ENCODE data around the gene ERG. TPM values are rescaled to one million over a fixed set of nuclear protein-coding genes. Genes with fewer than 3 reads are reported as not detected.

ERG gene, protein sequence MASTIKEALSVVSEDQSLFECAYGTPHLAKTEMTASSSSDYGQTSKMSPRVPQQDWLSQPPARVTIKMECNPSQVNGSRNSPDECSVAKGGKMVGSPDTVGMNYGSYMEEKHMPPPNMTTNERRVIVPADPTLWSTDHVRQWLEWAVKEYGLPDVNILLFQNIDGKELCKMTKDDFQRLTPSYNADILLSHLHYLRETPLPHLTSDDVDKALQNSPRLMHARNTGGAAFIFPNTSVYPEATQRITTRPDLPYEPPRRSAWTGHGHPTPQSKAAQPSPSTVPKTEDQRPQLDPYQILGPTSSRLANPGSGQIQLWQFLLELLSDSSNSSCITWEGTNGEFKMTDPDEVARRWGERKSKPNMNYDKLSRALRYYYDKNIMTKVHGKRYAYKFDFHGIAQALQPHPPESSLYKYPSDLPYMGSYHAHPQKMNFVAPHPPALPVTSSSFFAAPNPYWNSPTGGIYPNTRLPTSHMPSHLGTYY
- total RNA-seq: not detected

DNA sequence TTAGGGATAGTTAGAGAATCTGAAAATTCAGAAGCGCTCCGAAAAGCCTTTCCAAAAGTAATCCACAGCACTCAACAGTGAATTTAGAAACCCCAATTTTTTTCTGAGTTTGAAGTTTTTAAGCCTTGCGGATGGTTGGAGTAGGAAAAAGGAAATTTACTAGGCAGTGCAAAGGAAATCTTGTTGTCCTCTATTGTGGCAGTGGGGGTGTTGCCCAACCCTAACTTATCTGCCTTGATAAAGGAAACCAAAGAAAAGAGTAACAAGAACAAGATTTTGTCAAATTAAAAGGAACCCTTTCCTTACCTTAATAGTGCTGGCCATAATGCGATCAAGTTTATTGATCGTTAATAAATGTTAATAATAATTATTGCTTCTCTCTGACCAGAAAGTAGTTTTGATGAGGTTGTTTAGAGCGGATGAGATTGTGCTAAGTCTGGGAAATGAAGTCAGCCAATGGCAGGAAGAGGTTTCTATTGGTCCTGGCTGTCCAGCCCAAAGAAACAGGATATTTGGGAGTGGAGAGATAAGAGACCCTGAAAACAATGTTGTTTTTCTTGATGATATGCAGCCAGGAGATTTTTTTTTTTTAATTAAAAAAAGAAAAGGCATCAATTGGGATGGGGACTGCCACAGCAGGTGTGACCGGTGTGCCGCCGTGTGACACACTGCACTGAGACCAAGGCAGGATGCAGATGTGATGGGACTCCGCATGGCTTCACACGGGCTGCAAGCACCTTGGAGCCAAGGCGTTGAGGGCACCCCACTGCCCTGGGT, at the start of gene ERG:
Gene ERG (minus strand): TSS at position 421 of the 777 bp plus-strand sequence. CDS start 97 bp downstream, at position 324.
- H3K27me3 Mint-ChIP-seq: peaks cover 50% of the 10 kb centered on the region
- POLR2A ChIA-PET: no interaction called here
- CTCF ChIA-PET: no interaction called here
- H3K4me1 Mint-ChIP-seq (ENCODE audit: low read depth): no peaks in the 10 kb centered on the region
- no peak within 1 kb of the TSS for H3K4me3 Mint-ChIP-seq
- no peak within 1 kb of the TSS for H3K27ac Mint-ChIP-seq
- H3K36me3 Mint-ChIP-seq: no peaks in the 10 kb centered on the region
- intact Hi-C loops (cut with micrococcal nuclease): no loop called here
- DNase-seq: no peak
- H3K9me3 Mint-ChIP-seq: no peaks in the 10 kb centered on the region

DNA sequence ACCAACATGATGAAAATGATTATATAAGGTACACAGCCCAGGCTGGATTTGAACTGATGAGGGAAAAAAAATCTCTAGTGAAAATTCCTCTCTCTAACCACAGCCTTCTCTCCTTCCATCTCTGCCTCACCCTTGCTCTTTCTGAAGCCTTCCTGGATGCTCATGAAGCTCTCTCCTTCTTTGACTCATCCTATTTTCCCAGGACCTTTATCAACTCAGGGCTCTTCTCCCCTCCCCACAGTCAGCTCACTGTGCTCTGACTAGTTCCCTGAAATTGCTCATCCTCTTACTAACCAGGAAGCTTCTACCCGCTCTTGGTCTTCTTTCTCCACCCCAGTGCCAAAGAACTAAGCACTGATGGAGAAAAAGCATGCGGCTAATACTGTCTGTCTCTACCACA, 46.4 kb upstream of the ERG start:
- intact Hi-C loops (cut with micrococcal nuclease): no loop called here
- ChIA-PET POLR2A (no interaction called here), CTCF (no interaction called here)
- H3K27ac Mint-ChIP-seq: no peak overlapping the region
- no peaks in the 10 kb centered on the region for H3K36me3 Mint-ChIP-seq
- no peak for DNase-seq
- no peak overlapping the region for H3K4me3 Mint-ChIP-seq
- H3K27me3 Mint-ChIP-seq: peaks cover 1% of the 10 kb centered on the region
- no peaks in the 10 kb centered on the region for H3K4me1 Mint-ChIP-seq (ENCODE audit: low read depth)
- H3K9me3 Mint-ChIP-seq: no peaks in the 10 kb centered on the region

DNA sequence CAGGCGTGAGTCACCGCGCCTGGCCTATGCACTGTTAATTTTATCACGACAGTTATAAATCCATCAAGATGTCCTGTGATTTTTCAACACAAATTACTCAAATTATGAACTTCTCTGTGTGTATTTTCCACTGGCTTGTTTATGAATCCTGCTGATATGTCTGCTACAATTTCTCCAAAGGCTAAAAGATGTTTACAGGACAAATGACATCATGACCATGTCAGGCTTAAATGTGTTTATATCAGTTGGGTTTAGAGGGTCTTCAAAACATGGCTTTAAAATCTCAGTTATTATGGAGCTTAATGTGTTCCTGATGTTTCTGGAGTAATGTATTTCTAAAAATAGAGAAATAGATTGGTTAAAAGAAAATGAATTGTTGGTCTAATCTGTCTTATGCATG, 44.0 kb upstream of the ERG start:
- intact Hi-C loops (cut with micrococcal nuclease): no loop called here
- CTCF ChIA-PET: interaction anchor here (1.1 kb wide), 1 partner anchor 189 kb away, joined by 3 read pairs; no protein-coding TSS in a partner anchor
- POLR2A ChIA-PET: no interaction called here
- Mint-ChIP-seq H3K27ac (no peak overlapping the region), H3K9me3 (no peaks in the 10 kb centered on the region), H3K4me1 (ENCODE audit: low read depth) (no peaks in the 10 kb centered on the region), H3K4me3 (no peak overlapping the region), H3K27me3 (peaks cover 2% of the 10 kb centered on the region), H3K36me3 (no peaks in the 10 kb centered on the region)
- no peak for DNase-seq

DNA sequence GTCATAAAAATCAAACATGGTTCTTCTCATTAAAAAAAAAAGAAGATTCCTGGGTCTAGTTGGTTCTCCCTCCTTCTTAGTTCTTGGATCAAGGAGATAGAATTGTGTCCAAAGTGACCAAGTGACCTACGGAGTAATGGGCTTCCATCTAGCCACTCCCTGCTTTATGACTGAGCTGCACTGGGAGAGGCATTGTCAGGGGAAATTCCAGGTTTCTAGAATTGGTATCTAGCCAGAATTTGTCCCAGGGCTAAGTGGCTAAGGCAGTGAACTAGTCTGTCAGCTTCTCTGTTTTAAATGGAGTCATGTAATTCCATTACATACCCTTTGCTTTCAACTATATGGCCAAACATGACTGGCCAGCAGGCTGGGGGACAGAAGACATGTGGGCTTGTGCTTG, 40.1 kb upstream of the ERG start:
- no peaks in the 10 kb centered on the region for H3K36me3 Mint-ChIP-seq
- H3K9me3 Mint-ChIP-seq: no peaks in the 10 kb centered on the region
- H3K4me1 Mint-ChIP-seq (ENCODE audit: low read depth): no peaks in the 10 kb centered on the region
- no peak for DNase-seq
- no peak overlapping the region for H3K27ac Mint-ChIP-seq
- POLR2A ChIA-PET: no interaction called here
- peaks cover 2% of the 10 kb centered on the region for H3K27me3 Mint-ChIP-seq
- CTCF ChIA-PET: no interaction called here
- intact Hi-C loops (cut with micrococcal nuclease): no loop called here
- no peak overlapping the region for H3K4me3 Mint-ChIP-seq

DNA sequence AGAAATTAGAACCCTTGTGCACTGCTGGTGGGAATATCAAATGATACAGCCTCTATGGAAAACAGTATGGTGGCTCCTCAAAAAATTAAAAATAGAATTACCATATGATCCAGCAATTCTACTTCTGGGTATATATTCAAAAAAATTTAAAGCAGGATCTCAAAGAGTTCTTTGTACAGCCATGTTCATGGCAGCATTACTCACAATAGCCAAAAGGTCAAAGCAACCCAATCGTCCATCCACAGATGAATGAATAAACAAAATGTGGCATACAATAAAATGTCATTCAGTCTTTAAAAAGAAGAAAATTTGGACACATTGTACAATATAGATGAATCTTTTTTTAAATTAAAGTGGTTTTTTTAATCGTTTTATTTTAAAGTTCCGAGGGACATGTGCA, 36.3 kb upstream of the ERG start:
- CTCF ChIA-PET: no interaction called here
- Mint-ChIP-seq H3K27ac (no peak overlapping the region), H3K4me3 (no peak overlapping the region), H3K4me1 (ENCODE audit: low read depth) (no peaks in the 10 kb centered on the region), H3K9me3 (no peaks in the 10 kb centered on the region), H3K27me3 (peaks cover 1% of the 10 kb centered on the region), H3K36me3 (no peaks in the 10 kb centered on the region)
- POLR2A ChIA-PET: no interaction called here
- no peak for DNase-seq
- intact Hi-C loops (cut with micrococcal nuclease): no loop called here

DNA sequence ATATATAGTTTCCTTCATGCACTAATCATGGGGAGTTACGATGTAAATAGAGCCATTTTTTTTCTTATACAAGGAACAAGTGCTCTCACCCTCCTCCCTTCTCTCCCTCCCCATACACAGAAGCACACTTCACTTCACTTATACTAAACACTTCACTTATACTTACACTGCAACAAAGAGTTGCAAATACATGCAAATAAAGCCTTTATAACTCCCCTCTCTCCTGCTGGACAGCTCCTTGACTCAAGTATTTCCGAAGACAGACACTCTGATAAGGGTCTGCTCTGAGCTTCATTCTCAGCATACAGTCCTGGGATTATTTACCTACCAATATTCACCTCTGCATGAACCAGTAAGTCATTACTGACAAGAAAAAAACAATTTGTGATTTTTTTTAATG, 35.6 kb upstream of the ERG start:
- Mint-ChIP-seq H3K4me1 (ENCODE audit: low read depth) (no peaks in the 10 kb centered on the region), H3K27me3 (no peaks in the 10 kb centered on the region), H3K36me3 (no peaks in the 10 kb centered on the region), H3K27ac (no peak overlapping the region), H3K4me3 (no peak overlapping the region), H3K9me3 (no peaks in the 10 kb centered on the region)
- DNase-seq: no peak
- ChIA-PET CTCF (no interaction called here), POLR2A (no interaction called here)
- intact Hi-C loops (cut with micrococcal nuclease): no loop called here

DNA sequence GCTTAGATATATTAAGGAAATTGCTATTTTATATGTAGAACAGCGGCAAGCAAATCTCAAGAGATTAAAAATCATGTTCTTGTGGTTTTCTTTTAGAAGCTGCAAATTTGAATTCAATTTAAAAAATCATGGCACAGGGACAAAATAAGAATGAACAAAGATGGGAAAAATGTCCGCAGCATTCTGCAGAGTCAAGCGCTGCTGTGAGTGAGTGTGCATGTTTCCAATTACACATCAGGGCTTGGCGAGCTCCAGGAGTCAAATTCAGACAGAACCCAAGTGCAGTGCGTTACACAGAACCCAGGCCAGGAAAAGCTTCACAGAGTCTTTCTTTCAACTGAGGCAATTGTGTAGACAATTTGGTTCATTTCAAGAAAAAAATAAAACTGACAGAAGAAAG, 33.3 kb upstream of the ERG start:
- no peaks in the 10 kb centered on the region for H3K27me3 Mint-ChIP-seq
- no peaks in the 10 kb centered on the region for H3K36me3 Mint-ChIP-seq
- H3K9me3 Mint-ChIP-seq: no peaks in the 10 kb centered on the region
- H3K4me1 Mint-ChIP-seq (ENCODE audit: low read depth): no peaks in the 10 kb centered on the region
- DNase-seq: no peak
- ChIA-PET POLR2A (no interaction called here), CTCF (no interaction called here)
- H3K27ac Mint-ChIP-seq: no peak overlapping the region
- H3K4me3 Mint-ChIP-seq: no peak overlapping the region
- intact Hi-C loops (cut with micrococcal nuclease): no loop called here

DNA sequence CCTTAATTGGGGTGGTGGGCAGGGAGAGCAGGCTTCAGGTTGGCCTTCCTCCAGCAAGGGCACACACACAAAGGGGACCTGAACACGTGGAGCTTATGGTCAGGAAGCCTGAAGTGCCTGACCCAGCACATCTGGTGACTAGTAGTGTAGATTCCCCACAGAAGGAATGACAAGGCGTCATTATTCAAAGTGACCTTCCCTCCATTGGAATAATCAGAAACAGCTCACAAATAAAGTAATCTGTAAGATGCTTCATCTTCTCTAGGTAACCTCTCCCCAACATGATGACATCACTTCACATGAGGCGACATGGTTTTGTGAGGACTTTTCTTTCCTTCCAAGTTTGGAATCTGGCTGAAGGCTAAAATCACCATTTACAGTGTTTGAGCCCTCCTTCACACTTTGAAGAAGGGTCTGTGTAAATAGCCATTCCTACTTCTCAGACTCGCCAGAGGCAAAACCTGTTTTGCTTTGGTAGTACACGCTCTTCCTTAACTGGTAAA, 32.8 kb upstream of the ERG start:
- Mint-ChIP-seq H3K4me1 (ENCODE audit: low read depth) (no peaks in the 10 kb centered on the region), H3K4me3 (no peak overlapping the region), H3K27ac (no peak overlapping the region), H3K36me3 (no peaks in the 10 kb centered on the region), H3K9me3 (no peaks in the 10 kb centered on the region), H3K27me3 (no peaks in the 10 kb centered on the region)
- CTCF ChIA-PET: no interaction called here
- POLR2A ChIA-PET: no interaction called here
- DNase-seq: no peak
- intact Hi-C loops (cut with micrococcal nuclease): no loop called here

DNA sequence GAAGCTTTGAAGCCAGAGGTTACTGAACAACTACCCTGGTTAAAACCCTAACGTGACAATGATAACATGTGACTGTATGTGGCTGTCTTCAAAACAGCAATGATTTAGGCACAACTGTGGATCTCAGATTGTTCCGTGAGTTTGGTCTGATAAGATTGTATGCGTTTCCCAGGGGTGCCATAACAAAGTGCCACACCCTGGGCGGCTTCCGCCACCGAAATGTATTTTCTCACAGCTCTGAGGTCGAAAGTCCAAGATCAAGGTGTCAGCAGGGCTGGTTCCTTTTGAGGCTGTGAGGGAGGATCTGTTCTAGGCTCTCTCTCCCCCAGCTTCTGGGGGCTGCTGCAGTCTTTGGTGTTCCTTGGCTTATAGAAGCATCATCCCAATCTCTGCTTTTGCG, 29.5 kb upstream of the ERG start:
- peaks cover 5% of the 10 kb centered on the region for H3K27me3 Mint-ChIP-seq
- H3K4me1 Mint-ChIP-seq (ENCODE audit: low read depth): no peaks in the 10 kb centered on the region
- DNase-seq: no peak
- ChIA-PET POLR2A (no interaction called here), CTCF (no interaction called here)
- H3K4me3 Mint-ChIP-seq: no peak overlapping the region
- H3K27ac Mint-ChIP-seq: no peak overlapping the region
- H3K36me3 Mint-ChIP-seq: no peaks in the 10 kb centered on the region
- no peaks in the 10 kb centered on the region for H3K9me3 Mint-ChIP-seq
- intact Hi-C loops (cut with micrococcal nuclease): no loop called here

DNA sequence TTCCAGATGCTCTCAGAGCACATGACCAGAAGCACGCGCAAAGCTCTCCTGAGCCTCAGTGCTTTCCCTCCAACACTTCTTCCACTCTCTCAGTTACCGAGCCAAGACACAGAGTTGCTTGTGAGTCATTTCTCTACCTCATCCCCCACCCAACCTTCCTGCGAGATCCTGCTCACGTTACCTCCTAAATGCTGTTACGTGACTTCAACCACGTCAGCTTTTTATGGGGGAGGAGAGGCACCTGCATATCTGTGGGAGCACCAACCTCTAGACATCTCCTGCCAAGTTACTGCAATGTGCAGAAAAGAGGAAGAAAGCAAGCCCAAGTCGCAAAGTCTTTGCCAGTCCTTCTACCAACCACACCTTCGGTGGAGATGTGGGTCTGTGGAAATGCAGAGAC, 27.2 kb upstream of the ERG start:
- Mint-ChIP-seq H3K4me3 (no peak overlapping the region), H3K27me3 (peaks cover 6% of the 10 kb centered on the region), H3K27ac (no peak overlapping the region), H3K36me3 (no peaks in the 10 kb centered on the region), H3K4me1 (ENCODE audit: low read depth) (no peaks in the 10 kb centered on the region), H3K9me3 (no peaks in the 10 kb centered on the region)
- POLR2A ChIA-PET: no interaction called here
- intact Hi-C loops (cut with micrococcal nuclease): no loop called here
- DNase-seq: no peak
- CTCF ChIA-PET: no interaction called here

DNA sequence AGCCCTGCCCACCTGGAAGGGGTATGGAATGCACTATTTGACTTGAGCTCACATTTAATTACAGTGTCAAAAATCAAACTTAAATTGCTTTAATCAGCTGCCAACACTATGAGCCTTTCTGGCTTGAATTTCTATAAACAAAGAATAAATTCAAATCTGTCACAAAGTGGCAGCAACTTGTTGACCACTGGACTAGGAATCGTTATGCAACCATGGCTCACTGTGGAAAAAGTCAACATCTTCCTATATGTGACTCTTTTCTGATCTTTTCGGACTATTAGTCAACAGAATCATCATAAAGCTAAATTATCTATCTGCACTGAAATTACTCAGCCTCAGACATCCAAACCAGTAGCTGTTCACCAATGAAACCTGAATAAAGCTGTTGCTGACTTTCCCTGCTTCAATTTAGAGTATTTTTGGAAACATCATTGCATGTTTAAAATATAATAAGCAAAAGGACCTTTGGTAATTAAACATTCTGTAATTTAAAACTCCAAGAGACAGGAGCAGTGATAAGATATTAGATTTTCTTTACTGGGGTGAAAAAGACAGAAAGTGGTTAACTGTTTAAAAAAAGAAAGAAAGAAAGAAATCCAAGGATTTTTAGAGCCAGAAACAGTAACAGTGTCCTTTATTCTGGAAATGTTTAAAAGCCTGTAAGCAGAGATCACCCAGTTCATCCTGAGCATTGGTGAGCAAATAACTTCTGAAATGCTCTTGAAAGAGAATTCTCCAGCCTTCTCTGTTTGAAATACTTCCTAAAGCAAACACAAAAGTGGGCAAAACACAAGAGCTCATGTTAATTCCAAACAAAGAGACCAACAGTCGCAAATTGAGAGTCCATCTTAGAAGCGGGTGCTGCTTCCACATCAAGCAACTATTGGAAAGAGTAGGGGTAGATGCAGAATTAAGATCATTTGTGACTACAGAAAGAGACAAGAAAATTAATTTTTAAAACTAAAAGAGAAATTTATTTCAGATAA, 26.2 kb upstream of the ERG start:
- H3K36me3 Mint-ChIP-seq: no peaks in the 10 kb centered on the region
- intact Hi-C loops (cut with micrococcal nuclease): no loop called here
- no peak overlapping the region for H3K4me3 Mint-ChIP-seq
- H3K9me3 Mint-ChIP-seq: no peaks in the 10 kb centered on the region
- no peak for DNase-seq
- ChIA-PET POLR2A (no interaction called here), CTCF (no interaction called here)
- peaks cover 9% of the 10 kb centered on the region for H3K27me3 Mint-ChIP-seq
- no peak overlapping the region for H3K27ac Mint-ChIP-seq
- no peaks in the 10 kb centered on the region for H3K4me1 Mint-ChIP-seq (ENCODE audit: low read depth)

DNA sequence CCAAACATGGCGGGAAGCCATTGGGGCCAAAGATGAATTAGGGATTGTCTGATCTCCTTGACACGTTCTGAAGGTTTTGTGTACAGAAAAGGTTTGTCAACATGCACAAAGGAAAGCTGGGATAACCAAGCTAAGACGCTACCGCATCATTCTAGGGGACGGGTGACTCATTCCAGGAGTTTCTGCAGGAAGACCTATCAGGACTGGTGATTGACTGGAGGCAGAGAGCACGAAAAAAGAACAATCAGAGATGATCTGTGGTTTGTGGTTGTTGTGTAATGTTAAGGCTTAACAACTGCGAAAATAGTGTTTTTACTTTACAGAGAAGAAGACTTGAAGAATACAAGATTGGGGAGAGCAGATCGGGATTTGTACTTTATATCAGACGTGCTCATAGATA, 22.2 kb upstream of the ERG start:
- no peaks in the 10 kb centered on the region for H3K4me1 Mint-ChIP-seq (ENCODE audit: low read depth)
- H3K27me3 Mint-ChIP-seq: peaks cover 9% of the 10 kb centered on the region
- no peaks in the 10 kb centered on the region for H3K9me3 Mint-ChIP-seq
- no peak for DNase-seq
- ChIA-PET POLR2A (no interaction called here), CTCF (interaction anchor here (0.7 kb wide), 3 partner anchors 289 to 618 kb away, joined by 3 read pairs; no protein-coding TSS in a partner anchor)
- H3K36me3 Mint-ChIP-seq: no peaks in the 10 kb centered on the region
- H3K27ac Mint-ChIP-seq: no peak overlapping the region
- no peak overlapping the region for H3K4me3 Mint-ChIP-seq
- intact Hi-C loops (cut with micrococcal nuclease): no loop called here

All from activated CD4-positive, alpha-beta memory T cell treated with anti-CD3 and anti-CD28 coated beads for 36 hours (primary cell).